Activated CD4-positive, alpha-beta T cell treated with anti-CD3 and anti-CD28 coated beads, Interleukin-10, Interleukin-2, amounts not matched to agents 100 ng/mL and 50 ng/mL, durations not matched to agents 16 hours and 8 hours (primary cell): ENCODE results near the gene TMPRSS4.

Experiments
- DNase-seq: peaks from one replicate; pipeline ENCODE4 v3.0.0-alpha.2; 2020

TMPRSS4 gene

DNA sequence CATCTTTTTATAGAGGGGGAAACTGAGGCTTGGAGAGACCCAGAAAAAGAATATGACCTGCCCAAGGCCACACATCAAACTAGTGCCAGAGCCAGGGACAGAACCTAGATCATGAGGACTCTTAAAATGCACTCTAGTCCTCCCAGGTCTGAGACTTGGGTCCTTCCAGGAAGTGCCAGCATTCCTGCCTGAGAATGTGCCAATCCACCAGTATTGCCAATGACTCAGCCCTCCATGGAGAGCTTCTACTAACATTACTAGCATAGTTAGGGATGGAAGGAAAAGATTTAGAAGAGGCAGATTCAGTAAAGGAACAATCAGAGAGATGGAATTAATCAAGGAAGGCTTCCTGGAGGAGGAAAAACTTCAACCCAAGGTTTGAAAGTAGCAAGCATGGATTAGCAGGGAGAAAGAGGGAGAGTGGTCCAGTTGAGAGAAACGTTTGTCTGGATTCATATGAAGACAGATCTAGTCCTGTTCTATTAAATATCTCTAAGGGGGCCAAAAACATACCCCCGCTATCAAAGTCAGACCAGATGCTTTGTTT lies 30.0 kb downstream of the TMPRSS4 start:
- no peak for DNase-seq

DNA sequence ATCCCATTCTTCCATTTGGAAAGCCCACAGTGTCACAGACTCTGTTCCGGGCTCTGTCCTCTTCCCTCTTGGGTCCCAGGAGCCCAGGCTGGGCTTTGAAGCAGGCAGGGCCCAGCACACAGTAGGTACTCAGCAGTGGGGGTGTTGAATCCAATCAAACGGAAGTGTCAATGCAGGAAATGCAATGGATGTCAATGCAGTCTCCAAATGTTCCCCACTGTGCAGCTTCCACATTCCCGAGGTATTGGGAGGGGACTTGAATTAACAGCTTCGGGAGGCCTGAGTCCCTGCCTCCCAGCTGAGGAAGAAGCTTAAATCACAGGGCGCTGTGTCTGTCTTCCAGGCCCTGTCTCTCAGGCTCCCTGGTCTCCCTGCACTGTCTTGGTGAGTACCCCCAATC lies 31.6 kb downstream of the TMPRSS4 start:
- DNase-seq: no peak

DNA sequence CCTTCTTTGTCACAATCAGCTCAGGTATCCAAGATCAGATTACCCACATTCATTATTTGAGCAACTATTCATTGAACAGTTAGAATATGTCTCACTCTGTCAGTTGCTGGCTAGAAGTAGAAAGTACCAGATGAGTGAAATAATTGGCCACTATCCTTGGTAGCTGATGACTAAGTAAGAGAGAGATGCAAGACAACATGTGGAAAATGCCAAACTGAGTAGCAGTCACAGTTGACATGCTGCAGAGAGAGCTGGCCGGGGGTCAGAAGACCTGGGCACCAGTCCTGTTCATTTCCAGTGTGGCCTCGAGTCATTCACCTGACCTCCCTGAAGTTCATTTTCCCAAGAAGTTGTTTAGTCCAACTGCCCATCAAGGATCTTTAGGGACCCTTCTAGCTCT lies 32.4 kb downstream of the TMPRSS4 start:
- DNase-seq: no peak

DNA sequence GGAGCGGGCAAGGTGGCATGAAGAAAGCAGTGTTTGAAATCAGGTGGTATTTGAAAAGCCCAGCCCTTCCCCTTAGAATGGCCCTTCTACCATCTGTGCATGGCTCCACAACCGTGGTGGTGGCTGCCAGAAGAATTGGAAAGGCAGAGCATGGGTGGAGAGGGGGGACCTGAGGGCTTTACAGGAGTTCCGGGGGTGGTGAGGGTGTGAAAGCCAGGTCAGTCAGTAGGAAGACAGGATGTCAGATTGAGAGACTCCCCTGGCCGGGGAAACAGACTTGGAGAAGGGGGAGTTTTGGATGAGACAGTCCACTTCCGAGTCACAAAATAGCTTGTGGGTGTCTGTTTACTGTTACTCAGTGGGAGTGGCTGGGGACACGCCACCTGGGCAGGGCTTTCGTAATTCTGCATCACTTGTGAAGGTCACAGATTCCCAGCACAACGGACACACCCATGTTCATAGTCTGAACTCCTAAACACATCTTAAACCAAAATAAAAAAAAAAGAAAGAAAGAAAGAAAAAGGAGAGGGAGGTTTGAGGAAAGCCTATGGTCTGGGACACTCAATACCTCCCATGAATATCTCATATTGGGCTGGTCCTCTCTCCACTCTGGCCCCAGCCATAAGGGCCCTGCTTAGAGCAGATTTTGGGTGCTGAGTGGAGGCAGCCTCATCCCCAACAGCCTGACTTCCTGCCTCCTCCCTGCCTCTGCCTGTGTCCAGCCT lies 34.3 kb downstream of the TMPRSS4 start:
- DNase-seq: no peak

DNA sequence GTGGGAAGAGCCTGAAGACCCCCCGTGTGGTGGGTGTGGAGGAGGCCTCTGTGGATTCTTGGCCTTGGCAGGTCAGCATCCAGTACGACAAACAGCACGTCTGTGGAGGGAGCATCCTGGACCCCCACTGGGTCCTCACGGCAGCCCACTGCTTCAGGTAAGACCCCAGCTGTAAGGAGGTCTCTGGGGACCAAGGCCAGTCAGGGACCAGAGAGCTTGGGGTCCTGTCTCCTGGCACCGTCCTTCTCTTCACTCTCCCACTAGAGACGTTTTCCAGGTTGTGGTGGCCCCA lies 34.8 kb downstream of the TMPRSS4 start:
- DNase-seq: no peak

DNA sequence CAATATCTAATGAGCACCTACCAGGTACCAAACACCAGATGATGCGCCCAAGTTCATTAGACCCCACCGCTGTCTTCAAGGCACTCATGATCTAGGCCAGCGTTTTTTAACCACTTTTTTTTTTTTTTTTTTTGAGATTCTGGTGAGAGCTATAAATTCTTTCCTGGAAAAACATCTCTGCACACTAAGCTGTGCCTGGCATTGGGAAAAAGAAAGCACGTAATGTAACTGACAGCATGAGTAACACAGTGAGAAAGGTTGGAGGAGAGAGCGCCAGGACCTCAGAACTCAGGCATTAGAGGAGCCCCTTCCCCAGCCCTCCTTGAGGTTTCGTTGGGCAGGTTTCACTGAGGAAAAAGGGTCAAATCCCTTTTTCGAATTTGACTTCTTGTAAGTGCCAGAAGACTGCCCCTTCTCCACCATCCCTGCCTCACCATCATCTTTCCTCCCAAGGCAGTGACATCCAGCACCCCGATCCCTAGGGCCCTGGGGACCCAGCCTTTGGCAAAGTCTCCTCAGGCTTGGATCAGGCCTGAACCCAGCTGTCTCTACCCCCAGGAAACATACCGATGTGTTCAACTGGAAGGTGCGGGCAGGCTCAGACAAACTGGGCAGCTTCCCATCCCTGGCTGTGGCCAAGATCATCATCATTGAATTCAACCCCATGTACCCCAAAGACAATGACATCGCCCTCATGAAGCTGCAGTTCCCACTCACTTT lies 36.0 kb downstream of the TMPRSS4 start:
- no peak for DNase-seq

DNA sequence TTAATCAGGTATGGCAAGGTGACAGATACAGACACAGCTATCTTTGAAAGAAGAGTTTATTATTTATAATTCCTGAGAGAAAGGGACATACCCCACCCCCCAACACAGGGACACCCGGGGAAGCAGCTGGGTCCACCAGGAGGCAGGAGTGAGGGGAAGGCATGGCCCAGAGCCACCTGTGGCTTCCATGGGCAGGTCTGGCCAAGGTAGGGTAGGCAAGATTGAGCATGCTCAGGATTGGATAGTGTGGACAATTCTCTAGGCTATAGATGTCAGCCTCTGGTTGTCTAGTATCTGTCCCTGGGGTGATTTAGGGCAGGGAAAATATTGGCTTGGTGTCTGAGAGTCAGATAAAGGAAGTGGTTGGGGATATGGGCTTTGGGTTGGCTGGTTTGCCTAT lies 37.4 kb downstream of the TMPRSS4 start:
- no peak for DNase-seq

DNA sequence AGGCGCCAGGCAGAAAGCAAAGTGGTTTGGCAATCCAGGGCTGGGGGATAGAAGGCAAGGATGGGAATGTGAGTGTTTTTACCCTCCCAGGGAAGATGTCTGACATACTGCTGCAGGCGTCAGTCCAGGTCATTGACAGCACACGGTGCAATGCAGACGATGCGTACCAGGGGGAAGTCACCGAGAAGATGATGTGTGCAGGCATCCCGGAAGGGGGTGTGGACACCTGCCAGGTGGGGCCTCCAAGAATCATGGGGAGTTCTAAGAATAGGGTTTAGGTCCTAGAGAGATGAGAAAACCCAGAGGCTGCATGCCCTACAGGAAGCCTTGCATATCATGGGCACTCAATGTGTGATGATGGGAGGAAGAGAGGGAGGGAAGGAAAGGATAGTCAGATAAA lies 38.2 kb downstream of the TMPRSS4 start:
- no peak for DNase-seq

DNA sequence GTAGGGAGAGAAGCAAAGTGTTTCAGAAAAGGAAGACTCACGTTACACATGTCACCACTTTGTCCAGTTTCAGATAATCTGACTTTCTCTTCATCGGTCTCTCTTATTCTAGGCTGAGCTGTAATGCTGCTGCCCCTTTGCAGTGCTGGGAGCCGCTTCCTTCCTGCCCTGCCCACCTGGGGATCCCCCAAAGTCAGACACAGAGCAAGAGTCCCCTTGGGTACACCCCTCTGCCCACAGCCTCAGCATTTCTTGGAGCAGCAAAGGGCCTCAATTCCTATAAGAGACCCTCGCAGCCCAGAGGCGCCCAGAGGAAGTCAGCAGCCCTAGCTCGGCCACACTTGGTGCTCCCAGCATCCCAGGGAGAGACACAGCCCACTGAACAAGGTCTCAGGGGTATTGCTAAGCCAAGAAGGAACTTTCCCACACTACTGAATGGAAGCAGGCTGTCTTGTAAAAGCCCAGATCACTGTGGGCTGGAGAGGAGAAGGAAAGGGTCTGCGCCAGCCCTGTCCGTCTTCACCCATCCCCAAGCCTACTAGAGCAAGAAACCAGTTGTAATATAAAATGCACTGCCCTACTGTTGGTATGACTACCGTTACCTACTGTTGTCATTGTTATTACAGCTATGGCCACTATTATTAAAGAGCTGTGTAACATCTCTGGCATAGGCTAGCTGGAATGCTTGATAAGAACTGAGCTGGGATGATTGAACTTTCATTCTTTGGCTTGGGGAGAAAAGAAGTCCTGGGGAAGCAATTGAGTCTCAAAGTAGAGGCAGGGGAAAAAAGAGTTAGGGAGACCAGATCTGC lies 41.1 kb downstream of the TMPRSS4 start:
- no peak for DNase-seq

DNA sequence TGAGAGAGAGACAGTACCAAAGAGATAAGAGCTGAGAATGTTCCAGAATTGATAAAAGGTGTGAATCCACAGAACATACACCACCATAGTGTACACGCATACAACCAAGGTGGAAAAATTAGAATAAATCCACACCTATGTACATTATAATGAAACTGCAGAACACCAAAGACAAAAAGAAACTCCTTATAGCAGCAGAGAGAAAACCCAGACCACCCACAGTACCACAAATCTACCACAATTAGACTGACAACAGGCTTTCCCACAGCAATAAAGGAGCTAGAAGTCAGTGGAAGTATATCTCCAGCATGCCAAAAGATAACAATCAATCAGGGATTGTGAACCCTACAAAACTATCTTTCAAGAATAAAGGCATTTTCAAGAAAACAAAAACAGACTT lies 43.9 kb downstream of the TMPRSS4 start:
- no peak for DNase-seq

DNA sequence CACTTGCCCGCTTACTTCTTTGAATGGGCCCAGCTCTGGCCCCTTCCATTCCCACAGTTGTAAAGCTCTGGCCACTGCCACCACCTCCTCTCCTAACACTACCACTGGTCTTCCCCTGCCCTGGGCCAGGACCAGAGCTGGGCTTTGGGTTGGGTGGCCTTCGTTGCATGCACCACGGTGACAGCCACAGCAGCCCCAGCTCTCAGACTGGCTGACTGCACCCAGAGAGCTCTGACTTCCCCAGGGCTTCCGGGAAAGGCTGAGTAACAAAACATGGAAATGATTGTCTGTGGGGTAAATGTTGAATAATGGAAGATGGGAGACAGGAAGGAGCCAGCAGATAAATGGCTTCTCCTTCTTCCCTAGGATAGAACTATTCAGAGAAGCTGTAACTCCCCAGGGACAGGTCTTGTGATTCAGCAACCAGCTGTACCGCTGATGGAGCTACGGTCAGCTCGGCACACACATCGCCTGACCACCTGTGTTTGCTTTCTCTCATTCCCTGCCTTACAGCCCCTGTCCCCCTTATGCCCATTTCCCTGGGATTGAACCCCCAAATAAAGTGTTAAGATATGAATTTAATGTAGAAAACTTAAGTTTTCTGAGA lies 48.2 kb downstream of the TMPRSS4 start:
- DNase-seq: no peak

DNA sequence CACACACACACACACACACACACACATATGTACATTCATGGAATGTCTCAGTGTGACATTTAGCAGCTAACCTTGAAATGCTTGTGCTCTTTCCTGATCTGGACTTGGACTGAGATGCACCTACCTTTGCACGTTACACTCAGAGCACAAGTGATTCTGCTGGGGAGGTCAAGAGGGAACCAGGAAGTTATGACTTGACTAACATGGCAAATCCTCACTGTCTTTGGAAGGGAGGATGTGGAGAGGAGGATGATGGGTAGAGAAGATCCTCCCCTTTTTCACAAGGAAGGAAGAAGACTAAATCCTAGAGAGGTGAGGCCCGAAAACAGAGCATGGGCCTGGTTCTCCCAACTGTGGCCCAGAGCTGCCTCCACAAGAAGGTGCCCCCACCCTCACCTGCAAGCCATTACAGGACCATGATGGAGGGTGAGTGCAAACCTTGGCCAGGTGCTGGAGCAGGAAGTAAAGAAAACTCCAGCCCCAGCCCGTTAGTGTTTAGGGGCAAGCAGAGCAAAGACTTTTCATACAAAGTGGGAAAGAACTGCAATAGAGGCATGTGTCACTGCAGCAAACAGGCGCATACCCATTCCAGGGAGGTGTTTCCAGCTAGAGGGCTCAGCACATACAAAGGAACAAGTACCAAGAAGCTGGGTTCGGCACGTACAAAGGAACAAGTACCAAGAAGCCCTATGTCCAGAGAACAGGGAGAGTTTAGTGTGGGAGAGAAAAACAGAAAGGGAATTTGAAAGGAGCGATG lies 49.4 kb downstream of the TMPRSS4 start:
- DNase-seq: peak; percentile 12

DNA sequence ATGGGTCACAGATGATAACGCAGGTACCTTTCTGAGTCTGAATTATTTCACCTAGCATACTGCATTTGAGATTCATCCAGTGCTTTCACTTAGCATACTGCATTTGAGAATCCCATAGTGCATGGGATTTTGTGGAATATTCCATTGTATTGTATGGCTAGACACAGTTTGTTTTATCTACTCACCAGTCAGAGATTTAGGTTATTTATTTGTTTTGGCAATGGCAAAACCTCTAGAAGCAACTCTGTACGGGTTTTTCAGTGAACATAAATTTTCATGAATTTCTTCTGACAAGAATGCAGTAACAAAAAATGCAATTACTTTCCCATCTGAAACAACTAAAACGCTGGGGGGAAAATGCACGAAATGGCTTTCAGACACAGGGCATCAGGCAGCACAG lies 51.4 kb downstream of the TMPRSS4 start:
- DNase-seq: no peak

DNA sequence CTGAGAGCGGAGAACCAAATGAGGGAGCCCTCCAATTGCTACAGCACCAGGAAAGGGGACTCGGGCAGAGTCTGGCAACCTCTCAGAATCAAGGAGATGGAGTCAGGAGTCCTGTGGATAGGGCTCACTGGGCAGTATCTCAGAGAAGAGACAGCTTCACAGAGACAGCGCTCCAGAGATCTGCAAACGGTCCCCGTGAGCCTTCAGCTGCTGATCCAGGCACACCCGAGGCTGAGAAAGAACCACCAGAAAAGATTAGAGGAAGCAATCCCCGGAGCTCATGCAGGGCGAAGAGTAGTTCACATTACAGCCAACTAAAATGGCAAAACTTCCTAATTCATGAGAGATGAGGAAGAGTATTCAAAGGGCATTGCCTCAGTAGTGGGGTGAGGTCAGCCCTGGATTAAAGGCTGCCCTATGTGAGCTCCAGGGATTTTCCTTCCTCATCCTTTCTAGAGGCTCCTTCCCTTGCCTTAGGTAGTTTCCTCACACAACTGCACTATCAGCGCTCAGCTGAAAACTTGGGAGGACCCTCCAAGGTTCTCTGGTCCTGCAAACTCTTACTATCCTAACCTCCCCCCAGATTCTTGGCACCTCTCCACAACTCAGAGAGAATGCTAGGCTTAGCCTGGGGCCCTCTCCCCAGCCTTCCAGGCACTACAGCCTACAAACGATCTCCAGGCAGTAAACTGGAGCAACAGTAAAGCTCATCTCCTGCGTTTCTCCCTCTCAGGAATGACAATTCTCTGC lies 52.0 kb downstream of the TMPRSS4 start:
- DNase-seq: no peak

DNA sequence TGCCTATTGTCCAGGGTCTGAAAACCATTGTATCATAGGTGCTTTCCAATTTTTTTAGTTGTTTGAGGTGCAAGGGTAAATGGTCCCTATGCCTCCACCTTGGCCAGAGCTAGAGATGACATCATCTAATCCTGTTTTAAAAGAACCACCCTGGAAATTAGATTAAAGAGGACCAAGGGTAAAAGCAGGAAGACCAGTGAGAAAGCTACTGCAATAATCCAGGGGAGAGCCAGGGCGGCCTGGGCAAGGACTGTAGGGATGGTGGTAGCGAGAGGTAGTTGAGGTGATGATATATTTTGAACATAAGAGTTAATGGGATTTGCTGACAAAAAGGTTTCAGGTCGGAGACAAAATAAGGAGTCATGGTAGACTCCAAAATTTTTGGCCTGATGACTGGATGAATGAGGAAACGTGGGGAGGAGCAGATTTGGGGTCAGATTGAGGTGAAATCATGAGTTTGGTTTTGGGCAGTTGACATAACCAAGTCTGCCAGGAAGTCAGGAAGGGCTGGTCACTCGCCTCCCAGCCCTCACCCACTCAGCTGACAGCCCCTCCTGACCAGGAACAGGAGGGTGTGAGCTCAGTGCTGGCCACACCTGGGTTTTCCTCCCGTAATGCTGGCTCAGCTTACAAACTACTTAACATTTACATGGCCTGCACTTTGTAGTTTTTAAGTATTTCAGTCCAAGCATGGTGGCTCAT lies 52.7 kb downstream of the TMPRSS4 start:
- no peak for DNase-seq

DNA sequence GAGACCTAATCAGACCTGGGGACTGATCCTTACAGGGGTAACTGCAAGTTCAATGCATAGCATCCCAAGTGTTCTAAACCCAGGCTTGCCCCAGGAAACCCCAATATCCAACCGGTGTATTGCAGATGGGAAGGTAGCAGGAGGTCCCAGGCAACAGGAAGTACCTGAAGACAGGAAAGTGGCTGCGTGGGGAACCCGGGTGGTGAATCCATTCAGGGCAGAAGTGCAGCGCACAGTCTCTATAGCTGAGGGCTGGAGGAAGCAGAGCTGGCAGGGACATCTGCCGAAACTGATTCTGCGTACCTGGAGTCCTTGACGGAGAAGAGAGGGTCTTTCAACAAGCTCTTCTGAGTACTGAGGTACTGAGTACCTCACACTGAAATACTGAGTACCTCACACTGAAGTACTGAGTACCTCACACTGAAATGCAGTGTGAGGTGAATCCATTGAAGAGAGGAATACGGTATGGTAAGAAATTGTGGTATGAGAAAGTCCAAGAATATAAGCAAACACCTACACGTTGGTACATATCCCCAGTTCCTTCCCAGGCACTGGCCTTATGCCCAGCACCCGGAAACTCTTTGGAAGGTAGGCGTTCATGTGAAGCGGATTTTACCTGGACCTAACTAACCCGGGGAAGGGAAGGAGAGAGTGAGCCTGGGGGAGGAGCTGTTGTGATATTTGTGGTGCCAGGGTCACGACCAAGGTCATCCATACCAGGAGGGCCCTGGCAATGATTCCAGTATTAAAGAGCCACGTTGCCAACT lies 55.7 kb downstream of the TMPRSS4 start:
- DNase-seq: no peak

DNA sequence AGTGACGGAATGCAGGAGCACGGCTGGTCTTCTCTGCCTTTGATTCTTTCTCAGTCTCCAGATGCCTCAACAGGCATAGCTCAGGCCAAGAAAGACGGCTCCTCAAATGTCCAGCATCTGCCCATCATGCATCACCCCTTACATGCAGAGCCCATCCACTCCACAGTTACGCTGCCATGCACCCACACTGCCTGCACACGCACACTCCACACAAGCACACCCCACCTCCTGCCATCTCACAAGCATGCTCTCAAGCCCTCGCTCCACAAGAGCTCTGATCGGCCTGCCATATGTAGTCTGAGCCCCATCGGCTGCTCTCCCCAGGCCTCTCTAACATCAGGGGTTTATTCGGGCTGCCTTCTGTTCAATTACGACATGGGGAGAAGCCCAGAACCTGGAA lies 56.9 kb downstream of the TMPRSS4 start:
- no peak for DNase-seq

DNA sequence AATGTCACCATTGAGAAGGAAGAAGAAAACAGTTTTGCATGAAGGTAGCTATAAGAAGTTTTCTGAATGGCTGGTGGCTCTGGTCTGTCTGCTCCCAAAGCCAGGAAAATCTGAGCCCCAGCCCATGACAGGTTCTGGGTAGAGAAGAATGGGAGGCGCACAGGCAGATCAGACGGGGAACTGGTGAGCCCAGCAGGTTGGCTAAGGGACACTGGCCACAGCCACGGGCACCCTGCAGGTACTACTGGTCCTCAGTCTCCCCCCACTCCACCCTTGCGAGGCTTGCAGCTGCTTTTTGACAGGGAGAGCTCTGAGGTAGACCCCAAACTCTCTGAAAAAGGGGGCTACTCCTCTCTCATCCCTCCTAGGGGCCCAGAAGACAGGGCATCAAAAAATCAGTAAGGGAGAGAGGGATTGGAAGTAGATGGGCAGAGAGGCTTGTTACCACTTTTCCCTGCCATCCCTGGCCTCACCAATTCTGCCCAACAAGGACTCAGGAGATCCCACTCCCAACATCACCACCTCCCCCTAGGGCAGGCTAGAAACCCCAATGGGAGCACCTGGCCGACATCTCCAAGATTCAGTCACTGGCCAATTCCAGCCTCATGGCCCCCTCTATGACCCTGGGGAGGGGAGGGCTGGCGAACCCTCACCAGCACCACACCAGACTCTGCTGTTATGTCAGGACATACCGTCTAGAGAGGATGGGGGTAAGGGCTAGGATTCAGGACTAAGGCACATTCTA lies 58.3 kb downstream of the TMPRSS4 start:
- no peak for DNase-seq

DNA sequence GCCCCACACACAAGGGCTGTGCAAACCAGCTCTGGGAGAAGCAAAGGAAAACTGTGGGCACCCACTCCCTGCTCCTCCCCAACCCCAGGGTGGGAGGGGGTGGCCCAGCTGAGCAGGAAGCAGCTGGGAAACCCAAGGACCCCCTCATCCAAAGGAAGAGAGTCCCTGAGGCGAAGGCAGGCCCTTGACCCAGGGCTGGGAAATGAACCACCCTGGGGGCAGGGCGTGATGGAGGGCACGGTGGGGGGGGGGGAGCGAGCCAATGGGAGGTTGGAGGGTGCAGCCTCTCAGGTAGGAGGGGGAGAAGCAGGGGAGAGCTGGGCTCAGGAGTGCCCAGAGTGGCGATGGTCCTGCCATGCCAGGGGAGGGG lies 58.9 kb downstream of the TMPRSS4 start:
- no peak for DNase-seq

DNA sequence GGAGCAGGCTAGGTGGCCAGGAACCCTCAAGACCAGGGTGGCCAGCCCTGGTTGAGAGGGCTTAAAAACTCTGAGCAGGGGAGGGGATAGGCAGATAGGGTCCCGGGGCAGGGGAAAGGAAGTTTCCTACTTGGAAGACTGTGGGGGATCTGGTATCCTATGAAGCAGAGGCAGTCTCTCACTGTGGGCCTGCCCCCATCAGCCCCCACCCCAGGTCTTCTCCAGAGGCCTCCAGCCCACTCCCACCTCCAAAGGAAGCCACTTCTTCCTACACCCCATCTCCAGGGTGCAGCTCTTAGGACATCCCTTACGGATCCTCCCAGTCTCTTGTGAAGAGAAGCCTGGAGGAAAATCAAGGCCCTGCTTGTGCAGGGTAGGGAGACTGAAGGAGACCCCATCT lies 59.5 kb downstream of the TMPRSS4 start:
- no peak for DNase-seq
